Measurements from ENCODE around the gene IFNAR2.

- no peak for TF ChIP-seq EP300 (IDR thresholded peaks at IDR 0.05)
- no peak for TF ChIP-seq CTCF (IDR thresholded peaks at IDR 0.05)
These were observed 26.3 kb downstream of the IFNAR2 start for GRCh38 chr21:33256019-33256418.
